ENCODE data around the gene ZYX. TPM values are rescaled to one million over a fixed set of nuclear protein-coding genes. Genes with fewer than 3 reads are reported as not detected.

Gene ZYX
- total and polyA plus RNA-seq, 2 of the 13 experiments (the other 11 are each of a cell fraction or from before 2014, with no cell fraction given), result 9.9 to 13.7 TPM

- Histone ChIP-seq H3K9ac (ENCODE audit: insufficient read depth, low read depth, low read length) (peak within 1 kb of the TSS; percentile 38), H3K4me3 (replicated peaks in 1 of 3; ENCODE audit: insufficient read depth in 1 of 3, low read depth in 2 of 3, low read length in 3 of 3) (peak within 1 kb of the TSS; percentile 51 to 80 (median 71)), H3K36me3 (replicated peaks in 1 of 2; ENCODE audit: control insufficient read depth in 1 of 2, insufficient read depth in 2 of 2, low read length in 2 of 2) (no peaks in the 10 kb centered on the region), H2AFZ (ENCODE audit: low read length) (peak within 1 kb of the TSS; percentile 37), H3K4me1 (ENCODE audit: insufficient read depth, low read length) (peaks cover 38% of the 10 kb centered on the region), H3K27ac (ENCODE audit: extremely low read length, insufficient read depth, low read length) (no peak within 1 kb of the TSS), H3K27me3 (ENCODE audit: control insufficient read depth in 1 of 2, insufficient read depth in 2 of 2, low read length in 2 of 2) (peaks cover 0 to 6% of the 10 kb centered on the region in 2 experiments; a peak in 2 of 5 replicates), H3K79me2 (ENCODE audit: insufficient read depth, low read length) (no peaks in the 10 kb centered on the region), H3K9me3 (ENCODE audit: low read length) (no peaks in the 10 kb centered on the region), H3K4me2 (ENCODE audit: low read depth, low read length) (peak within 1 kb of the TSS; percentile 99), H4K20me1 (ENCODE audit: insufficient read depth, low read length) (no peaks in the 10 kb centered on the region)
- no TSS peak for BruUV-seq (replicated peaks)
- peak; percentile 89 for ATAC-seq
- in situ Hi-C loops (cut with HindIII; ENCODE audit: extremely low pct_ligation_motif_present, low pct_unique_long_range_greater_than_20kb), result no loop called here
- POLR2A ChIA-PET, result interaction anchor here (1.2 to 2.6 kb wide), 3 partner anchors 13 to 29 kb away, joined by 4 to 24 read pairs (median 9); no protein-coding TSS in a partner anchor
- intact Hi-C loops (cut with micrococcal nuclease; ENCODE audit: unreplicated experiment), result loop anchor here (1.0 to 2.0 kb wide), 2 partner anchors 16 to 28 kb away; partner anchors contain the start of gene ZYX
- WGBS (ENCODE audit: low lambda C conversion rate), result 3% methylated on average over 19 of the region's 39 CpGs
- CTCF ChIA-PET (ENCODE audit: low intra/inter-chr PET ratio, low total read pairs), result interaction anchor here (0.8 kb wide), 1 partner anchor 28 kb away, joined by 3 read pairs; no protein-coding TSS in a partner anchor
- no peak for FAIRE-seq
- no peak for DNase-seq (ENCODE audit: low spot score)
- 0 out of 2 replicates have a peak, but pooled peaks have one; percentile 49 for TF ChIP-seq NCOA1 (CRISPR knock-in tag; IDR thresholded peaks at IDR 0.05)
- TF ChIP-seq ZEB1 (IDR thresholded peaks at IDR 0.05; ENCODE audit: insufficient replicate concordance, low read depth), result peak; percentile 93
- TF ChIP-seq SRF (IDR thresholded peaks at IDR 0.05; ENCODE audit: low read depth, low read length), result no peak
- TF ChIP-seq ZNF616 (CRISPR knock-in tag; IDR thresholded peaks at IDR 0.05; ENCODE audit: low read depth), result no peak
- 0 out of 2 replicates have a peak, but pooled peaks have one; percentile 57 for TF ChIP-seq ZNF879 (CRISPR knock-in tag; IDR thresholded peaks at IDR 0.05)
- no peak for TF ChIP-seq ZNF816 (CRISPR knock-in tag; IDR thresholded peaks at IDR 0.05; ENCODE audit: borderline replicate concordance)
- peak; percentile 9; the same call in 1 of the 2 replicates for TF ChIP-seq STAG1 (CRISPR knock-in tag; IDR thresholded peaks at IDR 0.05)
- no peak for TF ChIP-seq RAD51 (IDR thresholded peaks at IDR 0.05; ENCODE audit: borderline replicate concordance)
- 0 out of 2 replicates have a peak, but pooled peaks have one; percentile 21 for TF ChIP-seq ZNF350 (CRISPR knock-in tag; IDR thresholded peaks at IDR 0.05; ENCODE audit: borderline replicate concordance, low read depth)
- no peak for TF ChIP-seq NR1H2 (CRISPR knock-in tag; IDR thresholded peaks at IDR 0.05; ENCODE audit: borderline replicate concordance, low read depth)
- 0 out of 2 replicates have a peak, but pooled peaks have one; percentile 14 for TF ChIP-seq ARID4A (CRISPR knock-in tag; IDR thresholded peaks at IDR 0.05; ENCODE audit: borderline replicate concordance)
- TF ChIP-seq ZBTB38 (CRISPR knock-in tag; IDR thresholded peaks at IDR 0.05), result no peak
- TF ChIP-seq ZFP91 (CRISPR knock-in tag; IDR thresholded peaks at IDR 0.05; ENCODE audit: borderline replicate concordance), result peak; percentile 96
- TF ChIP-seq PREB (CRISPR knock-in tag; IDR thresholded peaks at IDR 0.05), result no peak
These were observed 27.8 kb downstream of the ZYX start, which contains the start of gene EPHA1 for GRCh38 chr7:143408686-143409561. Gene EPHA1 (minus strand): TSS chr7:143408856. CDS start chr7:143408805, 51 bp downstream.

Measured in HepG2 (cell line).